B cell (primary cell): ENCODE measurements around the gene APOL3. TPM values are rescaled to one million over a fixed set of nuclear protein-coding genes. Genes with fewer than 3 reads are reported as not detected.

Experiments
- ATAC-seq: fragments of 200-7000 bp; cut with Tn5 transposase; one replicate; pipeline ENCODE4 v1.10.0; 2021; ENCODE audit warnings: low read depth, mild to moderate bottlenecking, moderate number of reproducible peaks, moderate library complexity
- CTCF ChIA-PET: fragments of 350-600 bp; sonication (Branson Sonifier 250); formaldehyde crosslinking; loops from one replicate; lab custom pipeline; 2021; ENCODE audit warnings: antibody characterized with exemption, inconsistent platforms; lab: Charles Lee
- POLR2A ChIA-PET: fragments of 350-600 bp; sonication (Branson Sonifier 250); formaldehyde crosslinking; loops from one replicate; lab custom pipeline; 2021; ENCODE audit warnings: antibody characterized with exemption; lab: Charles Lee
- DNase-seq: peaks from one replicate; pipeline ENCODE4 v3.0.0; 2013
- H2AFZ ChIP-seq: 2 replicates; pipeline ENCODE4 v1.6.1; 2012; ENCODE audit warnings: mild to moderate bottlenecking, low read depth, low read length; ENCODE audit not compliant: insufficient read depth, poor library complexity, severe bottlenecking
- H3K27ac ChIP-seq, 2 donors: 1 replicate in 1 of 2; 2 replicates in 1 of 2; pipeline ENCODE4 v1.5.1; 2012 to 2013; ENCODE audit warnings: low read length in 2 of 2, mild to moderate bottlenecking in 2 of 2, moderate library complexity in 1 of 2
- H3K27me3 ChIP-seq, 4 experiments: fragments of 200-600 bp in 1 of 4; sonication (generic) in 1 of 4; replicated peaks in 1 of 4; 1 replicate in 2 of 4; 2 replicates in 2 of 4; pipeline versions ENCODE4 v1.6.1 to v1.7.0; 2013 to 2016; ENCODE audit warnings: low read length in 3 of 4, mild to moderate bottlenecking in 2 of 4, mixed read lengths in 1 of 4, moderate library complexity in 1 of 4; ENCODE audit not compliant: insufficient read depth in 4 of 4, control insufficient read depth in 3 of 4; ENCODE audit errors: control extremely low read depth in 1 of 4
- H3K36me3 ChIP-seq, 2 experiments: replicated peaks in 1 of 2; 1 replicate in 1 of 2; 2 replicates in 1 of 2; pipeline versions ENCODE4 v1.6.1 to v1.7.1; 2013; ENCODE audit warnings: low read length in 1 of 2; ENCODE audit not compliant: insufficient read depth in 2 of 2, control insufficient read depth in 1 of 2; ENCODE audit errors: control extremely low read depth in 1 of 2, extremely low read depth in 1 of 2
- H3K4me1 ChIP-seq, 2 donors: fragments of 200-600 bp in 1 of 2; sonication (generic) in 1 of 2; 1 replicate in 1 of 2; 2 replicates in 1 of 2; pipeline versions ENCODE4 v1.5.1 to v1.6.1; 2013 to 2017; ENCODE audit warnings: low read length in 2 of 2; ENCODE audit not compliant: control insufficient read depth in 2 of 2, insufficient read depth in 2 of 2
- H3K4me2 ChIP-seq: replicated peaks from 2 replicates; pipeline ENCODE3; 2012; ENCODE audit warnings: mild to moderate bottlenecking, low read depth, low read length; ENCODE audit not compliant: poor library complexity, severe bottlenecking
- H3K4me3 ChIP-seq, 5 experiments: fragments of 200-600 bp in 1 of 5; sonication (generic) in 1 of 5; 1 replicate in 3 of 5; 2 replicates in 2 of 5; pipeline versions ENCODE4 v1.5.1 to v1.7.0; 2011 to 2016; ENCODE audit warnings: low read length in 4 of 5, mild to moderate bottlenecking in 4 of 5, low read depth in 2 of 5, control low read depth in 1 of 5, moderate library complexity in 1 of 5; ENCODE audit not compliant: insufficient read depth in 1 of 5; ENCODE audit errors: control extremely low read depth in 1 of 5, extremely low read depth in 1 of 5
- H3K79me2 ChIP-seq: fragments of 200-600 bp; sonication (generic); one replicate; pipeline ENCODE4 v1.6.0; 2016; ENCODE audit warnings: low read length; ENCODE audit not compliant: control insufficient read depth, insufficient read depth
- H3K9ac ChIP-seq: fragments of 200-600 bp; sonication (generic); 2 replicates; pipeline ENCODE4 v1.6.1; 2017; ENCODE audit warnings: mild to moderate bottlenecking, low read length, moderate library complexity
- H3K9me3 ChIP-seq, 3 donors: one replicate each; pipeline versions ENCODE4 v1.6.1 to v1.7.1; 2013; ENCODE audit warnings: low read length in 2 of 3; ENCODE audit not compliant: control insufficient read depth in 2 of 3, insufficient read depth in 1 of 3; ENCODE audit errors: control extremely low read depth in 1 of 3
- H4K20me1 ChIP-seq: 2 replicates; pipeline ENCODE4 v1.6.0; 2012; ENCODE audit warnings: mild to moderate bottlenecking, low read length; ENCODE audit not compliant: insufficient read depth, control insufficient read depth, poor library complexity, severe bottlenecking
- H3K27ac Mint-ChIP-seq: one replicate; pipeline ENCODE4 v1.8.0; 2021; ENCODE audit warnings: mixed read lengths
- H3K27me3 Mint-ChIP-seq: one replicate; pipeline ENCODE4 v1.8.0; 2021; ENCODE audit warnings: mixed read lengths
- H3K4me1 Mint-ChIP-seq: one replicate; pipeline ENCODE4 v1.8.0; 2021; ENCODE audit warnings: mixed read lengths
- H3K4me3 Mint-ChIP-seq: one replicate; pipeline ENCODE4 v1.8.0; 2021; ENCODE audit warnings: mixed read lengths
- H3K9me3 Mint-ChIP-seq: one replicate; pipeline ENCODE4 v1.8.0; 2022; ENCODE audit warnings: mixed read lengths; ENCODE audit not compliant: insufficient read depth
- EZH2 ChIP-seq: IDR thresholded peaks from 2 replicates; pipeline ENCODE4 v1.6.1; 2012; ENCODE audit warnings: borderline replicate concordance, low read depth, mild to moderate bottlenecking, moderate library complexity, low read length; ENCODE audit not compliant: insufficient read depth, poor library complexity, severe bottlenecking
- WGBS: methylation state at CpG from one replicate; pipeline ENCODE4 v1.1.5; 2013; ENCODE audit warnings: missing lambda C conversion rate; ENCODE audit not compliant: insufficient coverage; 5-methylcytosine and 5-hydroxymethylcytosine counted together
- intact Hi-C: fragments of 100-400 bp; cut with micrococcal nuclease; formaldehyde crosslinking; loops from one replicate; pipeline ENCODE4 v1.10.0; 2022
- polyA plus RNA-seq: library from polyadenylated mRNA; depleted of rRNA; stranded (reverse); fragments of >200 nt; gene quantifications from 2 replicates; pipeline ENCODE4 v1.2.3, GENCODE V29; 2012
- total RNA-seq, 2 donors: library from RNA; stranded (reverse); fragments of 120-200 nt in 1 of 2; gene quantifications; 1 replicate in 1 of 2; 2 replicates in 1 of 2; pipeline versions ENCODE4 v1.2.3 to v1.2.4, GENCODE V29; 2013 to 2022
- TF ChIP-seq, protein P1 (sequence below): fragments of 200-600 bp; IDR thresholded peaks from one replicate; pipeline ENCODE4 v1.8.0; 2022; ENCODE audit warnings: antibody characterized with exemption, mild to moderate bottlenecking

Gene APOL3
- total and polyA plus RNA-seq, 2 donors (not counting 1 experiment from before 2014, with no cell fraction given) = 55.0 to 97.2 TPM

GRCh38 chr22:36113121-36113520, 47.4 kb downstream of the APOL3 start:
- Mint-ChIP-seq H3K27ac (no peak overlapping the region), H3K4me1 (no peaks in the 10 kb centered on the region), H3K27me3 (peaks cover 8% of the 10 kb centered on the region), H3K4me3 (no peak overlapping the region), H3K9me3 (no peaks in the 10 kb centered on the region)
- Histone ChIP-seq H3K36me3 (no peaks in the 10 kb centered on the region), H3K79me2 (no peaks in the 10 kb centered on the region), H3K27ac (no peak overlapping the region), H4K20me1 (no peaks in the 10 kb centered on the region), H2AFZ (no peak overlapping the region), H3K4me1 (no peaks in the 10 kb centered on the region), H3K9ac (no peak overlapping the region), H3K27me3 (no peaks in the 10 kb centered on the region), H3K9me3 (no peaks in the 10 kb centered on the region), H3K4me2 (no peak overlapping the region), H3K4me3 (no peak overlapping the region)
- ATAC-seq (no peak), DNase-seq (no peak)
- ChIA-PET CTCF (interaction anchor here (0.6 kb wide), 1 partner anchor 8 kb away, joined by 3 read pairs; no protein-coding TSS in a partner anchor), POLR2A (no interaction called here)
- WGBS = 100% methylated on average over 1 of the region's 1 CpG
- intact Hi-C loops = no loop called here
- TF ChIP-seq, protein P1, sequence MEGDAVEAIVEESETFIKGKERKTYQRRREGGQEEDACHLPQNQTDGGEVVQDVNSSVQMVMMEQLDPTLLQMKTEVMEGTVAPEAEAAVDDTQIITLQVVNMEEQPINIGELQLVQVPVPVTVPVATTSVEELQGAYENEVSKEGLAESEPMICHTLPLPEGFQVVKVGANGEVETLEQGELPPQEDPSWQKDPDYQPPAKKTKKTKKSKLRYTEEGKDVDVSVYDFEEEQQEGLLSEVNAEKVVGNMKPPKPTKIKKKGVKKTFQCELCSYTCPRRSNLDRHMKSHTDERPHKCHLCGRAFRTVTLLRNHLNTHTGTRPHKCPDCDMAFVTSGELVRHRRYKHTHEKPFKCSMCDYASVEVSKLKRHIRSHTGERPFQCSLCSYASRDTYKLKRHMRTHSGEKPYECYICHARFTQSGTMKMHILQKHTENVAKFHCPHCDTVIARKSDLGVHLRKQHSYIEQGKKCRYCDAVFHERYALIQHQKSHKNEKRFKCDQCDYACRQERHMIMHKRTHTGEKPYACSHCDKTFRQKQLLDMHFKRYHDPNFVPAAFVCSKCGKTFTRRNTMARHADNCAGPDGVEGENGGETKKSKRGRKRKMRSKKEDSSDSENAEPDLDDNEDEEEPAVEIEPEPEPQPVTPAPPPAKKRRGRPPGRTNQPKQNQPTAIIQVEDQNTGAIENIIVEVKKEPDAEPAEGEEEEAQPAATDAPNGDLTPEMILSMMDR = no peak
- TF ChIP-seq EZH2 = no peak

- no peak overlapping the region for H3K4me3 Mint-ChIP-seq
- Histone ChIP-seq H3K9me3 (no peaks in the 10 kb centered on the region), H3K27me3 (no peaks in the 10 kb centered on the region), H3K27ac (no peak overlapping the region), H3K79me2 (no peaks in the 10 kb centered on the region), H3K9ac (no peak overlapping the region), H3K36me3 (no peaks in the 10 kb centered on the region), H3K4me3 (no peak overlapping the region), H2AFZ (no peak overlapping the region), H4K20me1 (no peaks in the 10 kb centered on the region), H3K4me2 (no peak overlapping the region), H3K4me1 (no peaks in the 10 kb centered on the region)
- POLR2A ChIA-PET = no interaction called here
- DNase-seq (no peak), ATAC-seq (no peak)
- H3K27me3 Mint-ChIP-seq = peaks cover 12% of the 10 kb centered on the region
- CTCF ChIA-PET = no interaction called here
- no peaks in the 10 kb centered on the region for H3K9me3 Mint-ChIP-seq
- intact Hi-C loops = no loop called here
- TF ChIP-seq, protein P1 = no peak
- TF ChIP-seq EZH2 = no peak
- H3K4me1 Mint-ChIP-seq = peaks cover 1% of the 10 kb centered on the region
- H3K27ac Mint-ChIP-seq = no peak overlapping the region
- WGBS = 96% methylated on average over 6 of the region's 6 CpGs
Measured at GRCh38 chr22:36111316-36111715, 49.2 kb downstream of the APOL3 start.
